H1 (cell line): ENCODE data around the gene FAM241B. TPM values are rescaled to one million over a fixed set of nuclear protein-coding genes. Genes with fewer than 3 reads are reported as not detected.

Source experiments
- CTCF ChIA-PET: fragments of 300-600 bp; sonication (Branson Sonifier 250); formaldehyde crosslinking; loops from one replicate; lab custom pipeline; 2021; ENCODE audit not compliant: partially characterized antibody; lab: Charles Lee
- POLR2A ChIA-PET: fragments of 300-600 bp; sonication (Branson Sonifier 250); formaldehyde crosslinking; loops from one replicate; lab custom pipeline; 2021; ENCODE audit warnings: inconsistent platforms; ENCODE audit not compliant: partially characterized antibody; lab: Charles Lee
- DNase-seq, 2 experiments: peaks; one replicate each; pipeline versions ENCODE4 v3.0.0 to v3.0.0-alpha.2; 2010 to 2022; ENCODE audit warnings: low spot score in 2 of 2, low read depth in 1 of 2, mixed read lengths in 1 of 2
- FAIRE-seq: peaks from 2 replicates; lab custom pipeline; 2011; peaks lifted over from hg19 to GRCh38; lab: Jason Lieb, UNC
- H2AFZ ChIP-seq: 2 replicates; pipeline ENCODE4 v1.8.1; 2012; ENCODE audit warnings: low read length, inconsistent platforms
- H2AK5ac ChIP-seq: 2 replicates; pipeline ENCODE4 v1.6.1; 2013; ENCODE audit warnings: low read depth, low read length
- H2BK120ac ChIP-seq: replicated peaks from 2 replicates; pipeline ENCODE3; 2013; ENCODE audit warnings: low read depth, low read length, inconsistent platforms
- H2BK12ac ChIP-seq: 2 replicates; pipeline ENCODE4 v1.6.1; 2013; ENCODE audit warnings: low read depth, low read length
- H2BK15ac ChIP-seq: 2 replicates; pipeline ENCODE4 v1.6.1; 2013; ENCODE audit warnings: low read length
- H2BK20ac ChIP-seq: 2 replicates; pipeline ENCODE4 v1.6.1; 2013; ENCODE audit warnings: low read length
- H2BK5ac ChIP-seq: 2 replicates; pipeline ENCODE4 v1.6.1; 2013; ENCODE audit warnings: low read depth, low read length
- H3K14ac ChIP-seq: 2 replicates; pipeline ENCODE4 v1.6.1; 2013; ENCODE audit warnings: inconsistent platforms; ENCODE audit not compliant: insufficient read length
- H3K18ac ChIP-seq: 2 replicates; pipeline ENCODE4 v1.6.1; 2013; ENCODE audit warnings: low read length; ENCODE audit errors: extremely low read depth
- H3K23ac ChIP-seq: 2 replicates; pipeline ENCODE4 v1.6.1; 2013; ENCODE audit warnings: inconsistent platforms; ENCODE audit not compliant: insufficient read length
- H3K23me2 ChIP-seq: 2 replicates; pipeline ENCODE4 v1.6.1; 2013; ENCODE audit warnings: low read depth, low read length
- H3K27ac ChIP-seq: 2 replicates; pipeline ENCODE4 v1.6.1; 2011; ENCODE audit warnings: low read depth, low read length, inconsistent platforms
- H3K27me3 ChIP-seq, 4 experiments: replicated peaks in 1 of 4; 1 replicate in 1 of 4; 2 replicates in 3 of 4; pipeline versions ENCODE4 v1.6.1 to v1.8.1; 2011 to 2013; ENCODE audit warnings: low read length in 3 of 4, mild to moderate bottlenecking in 3 of 4, inconsistent platforms in 2 of 4, mixed read lengths in 2 of 4, moderate library complexity in 1 of 4; ENCODE audit not compliant: control insufficient read depth in 3 of 4, insufficient read depth in 3 of 4; ENCODE audit errors: extremely low read depth in 1 of 4
- H3K36me3 ChIP-seq, 4 experiments: 2 replicates each; pipeline versions ENCODE4 v1.6.1 to v1.8.1; 2011 to 2013; ENCODE audit warnings: mild to moderate bottlenecking in 4 of 4, low read length in 3 of 4, moderate library complexity in 2 of 4, control low read depth in 1 of 4, inconsistent platforms in 1 of 4; ENCODE audit not compliant: insufficient read depth in 4 of 4, control insufficient read depth in 2 of 4
- H3K4ac ChIP-seq: replicated peaks from 2 replicates; pipeline ENCODE3; 2013; ENCODE audit warnings: low read length, low read depth, mixed read lengths, inconsistent platforms; ENCODE audit not compliant: insufficient read length
- H3K4me1 ChIP-seq, 4 experiments: replicated peaks in 1 of 4; 1 replicate in 1 of 4; 2 replicates in 3 of 4; pipeline versions ENCODE4 v1.6.1 to v1.8.1; 2011 to 2013; ENCODE audit warnings: low read length in 3 of 4, inconsistent platforms in 2 of 4, mixed read lengths in 1 of 4; ENCODE audit not compliant: insufficient read depth in 4 of 4, control insufficient read depth in 3 of 4
- H3K4me2 ChIP-seq, 2 experiments: 2 replicates each; pipeline versions ENCODE4 v1.6.1 to v1.8.1; 2011 to 2013; ENCODE audit warnings: low read depth in 2 of 2, low read length in 2 of 2, control low read depth in 1 of 2, inconsistent platforms in 1 of 2, mild to moderate bottlenecking in 1 of 2; ENCODE audit not compliant: insufficient read depth in 1 of 2
- H3K4me3 ChIP-seq, 4 experiments: fragments of 200-600, 300-600 bp in 1 of 4; sonication (generic), shearing (Covaris generic), sonication (Bioruptor Twin) in 1 of 4; 2 replicates each; pipeline versions ENCODE4 v1.5.1 to v1.8.1; 2011 to 2016; ENCODE audit warnings: low read length in 4 of 4, low read depth in 3 of 4, control low read depth in 2 of 4, inconsistent platforms in 2 of 4, mild to moderate bottlenecking in 2 of 4, mixed read lengths in 1 of 4, moderate library complexity in 1 of 4; ENCODE audit not compliant: insufficient read depth in 2 of 4; ENCODE audit errors: extremely low read depth in 1 of 4
- H3K56ac ChIP-seq: replicated peaks from 2 replicates; pipeline ENCODE3; 2013; ENCODE audit warnings: low read depth, mild to moderate bottlenecking, mixed read lengths, low read length, inconsistent platforms; ENCODE audit not compliant: insufficient read length
- H3K79me1 ChIP-seq: 2 replicates; pipeline ENCODE4 v1.6.1; 2013; ENCODE audit warnings: low read depth, low read length, control low read depth
- H3K79me2 ChIP-seq, 2 experiments: 2 replicates each; pipeline versions ENCODE4 v1.6.1 to v1.8.1; 2012 to 2013; ENCODE audit warnings: low read length in 2 of 2, mild to moderate bottlenecking in 2 of 2, inconsistent platforms in 1 of 2; ENCODE audit not compliant: insufficient read depth in 2 of 2, control insufficient read depth in 1 of 2
- H3K9ac ChIP-seq, 4 experiments: replicated peaks in 1 of 4; 1 replicate in 1 of 4; 2 replicates in 3 of 4; pipeline versions ENCODE4 v1.6.1 to v1.8.1; 2011 to 2013; ENCODE audit warnings: low read depth in 3 of 4, low read length in 3 of 4, control low read depth in 2 of 4, mild to moderate bottlenecking in 2 of 4, moderate library complexity in 2 of 4, inconsistent platforms in 1 of 4; ENCODE audit errors: extremely low read depth in 1 of 4
- H3K9me3 ChIP-seq, 2 experiments: 2 replicates each; pipeline versions ENCODE4 v1.6.1 to v1.8.1; 2012 to 2013; ENCODE audit warnings: mild to moderate bottlenecking in 2 of 2, moderate library complexity in 2 of 2, control low read depth in 1 of 2, inconsistent platforms in 1 of 2, low read depth in 1 of 2, low read length in 1 of 2, mixed read lengths in 1 of 2; ENCODE audit not compliant: insufficient read depth in 2 of 2
- H4K20me1 ChIP-seq, 2 experiments: replicated peaks in 1 of 2; 2 replicates each; pipeline versions ENCODE3 to v1.8.1; 2011 to 2013; ENCODE audit warnings: inconsistent platforms in 2 of 2, low read length in 2 of 2, mild to moderate bottlenecking in 1 of 2; ENCODE audit not compliant: insufficient read depth in 2 of 2, control insufficient read depth in 1 of 2
- H4K5ac ChIP-seq: 2 replicates; pipeline ENCODE4 v1.6.1; 2013; ENCODE audit warnings: low read length, low read depth, mixed read lengths, inconsistent platforms; ENCODE audit not compliant: insufficient read length
- H4K8ac ChIP-seq: 2 replicates; pipeline ENCODE4 v1.8.0; 2013; ENCODE audit warnings: mild to moderate bottlenecking, moderate library complexity, low read length, inconsistent platforms; ENCODE audit not compliant: insufficient read depth; ENCODE audit errors: extremely low read depth
- H4K91ac ChIP-seq: replicated peaks from 2 replicates; pipeline ENCODE3; 2013; ENCODE audit warnings: low read length, mixed read lengths, inconsistent platforms; ENCODE audit not compliant: insufficient read length
- KDM4A ChIP-seq: IDR thresholded peaks from one replicate; pipeline ENCODE4 v1.7.1; 2012; ENCODE audit warnings: low read depth, mild to moderate bottlenecking, moderate library complexity, low read length, inconsistent platforms; ENCODE audit not compliant: severe bottlenecking
- MAFK ChIP-seq: IDR thresholded peaks from 2 replicates; pipeline ENCODE4 v1.6.1; 2012; ENCODE audit warnings: low read depth, mild to moderate bottlenecking, improper control_type of control experiment, low read length
- WGBS, 2 experiments: shearing (Covaris generic) in 1 of 2; methylation state at CpG; one replicate each; pipeline versions ENCODE4 v1.1.6 to v1.1.7; 2013 to 2015; ENCODE audit warnings: low lambda C conversion rate in 2 of 2, mixed read lengths in 2 of 2, inconsistent platforms in 1 of 2, low coverage in 1 of 2, missing lambda C conversion rate in 1 of 2; ENCODE audit not compliant: insufficient replicate concordance in 2 of 2, insufficient coverage in 1 of 2, insufficient read length in 1 of 2; ENCODE audit errors: extremely low coverage in 1 of 2, missing lambda C conversion rate in 1 of 2; 5-methylcytosine and 5-hydroxymethylcytosine counted together
- polyA plus RNA-seq, 7 experiments: library from polyadenylated mRNA; depleted of rRNA in 3 of 7; stranded (reverse) in 5 of 7; unstranded in 2 of 7; fragments of >200 nt in 5 of 7; fragments of 200-250 nt in 2 of 7; gene quantifications; 1 replicate in 5 of 7; 2 replicates in 1 of 7; 4 replicates in 1 of 7; pipeline versions ENCODE4 v1.2.1 to v1.2.3, GENCODE V29; 2011 to 2013; ENCODE audit warnings: missing spikeins in 2 of 7, mixed read lengths in 2 of 7
- total RNA-seq: library from RNA; stranded (reverse); fragmentation: NEBNext Ultra II Directional; extraction: Animal tissue kit (Norgen Biotek cat#: 25700); gene quantifications from 2 replicates; pipeline ENCODE4 v1.2.1, GENCODE V29; 2021

Gene FAM241B
- total and polyA plus RNA-seq, 2 of the 8 experiments (the other 6 are each of a cell fraction or from before 2014, with no cell fraction given), result 19.3 to 30.1 TPM

DNA sequence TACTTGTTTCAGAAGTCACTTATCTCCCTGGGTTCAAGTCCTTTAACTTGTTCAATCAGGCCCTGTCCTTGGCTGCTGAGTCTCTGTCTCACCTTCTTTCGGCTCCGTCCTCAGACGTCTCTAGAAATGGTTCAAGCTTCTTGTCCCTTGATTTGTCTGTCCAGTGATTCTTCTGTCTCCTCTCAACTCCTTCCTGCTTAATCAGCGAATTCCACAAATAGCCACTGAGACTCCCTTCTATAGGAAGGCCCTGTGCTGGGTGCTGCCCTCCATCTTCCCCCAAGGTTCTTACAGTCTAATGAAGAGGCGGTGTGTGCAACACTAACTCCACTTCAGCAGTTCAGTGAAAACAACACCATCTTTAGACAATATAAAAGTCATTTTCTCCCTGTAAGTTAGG is 12.7 kb downstream of the FAM241B start:
- H3K9me3 ChIP-seq, result no peaks in the 10 kb centered on the region
- H3K4me2 ChIP-seq, result no peak overlapping the region
- no peak overlapping the region for H3K23ac ChIP-seq
- no peak overlapping the region for H2AK5ac ChIP-seq
- H2BK12ac ChIP-seq, result no peak overlapping the region
- ChIA-PET CTCF (interaction anchor here (0.9 to 41.0 kb wide), 7 partner anchors 14 to 157 kb away, joined by 3 to 1374 read pairs (median 578); partner anchors contain the start of gene NEUROG3), POLR2A (interaction anchor here (1.3 kb wide), 1 partner anchor 14 kb away, joined by 3 read pairs; no protein-coding TSS in a partner anchor)
- H3K18ac ChIP-seq, result no peak overlapping the region
- H4K8ac ChIP-seq, result no peak overlapping the region
- no peaks in the 10 kb centered on the region for H3K36me3 ChIP-seq
- H3K79me1 ChIP-seq, result no peaks in the 10 kb centered on the region
- no peak overlapping the region for H4K91ac ChIP-seq
- no peaks in the 10 kb centered on the region for H3K79me2 ChIP-seq
- no peak for FAIRE-seq
- no peaks in the 10 kb centered on the region for H4K20me1 ChIP-seq
- H3K9ac ChIP-seq, result no peak overlapping the region
- H2BK5ac ChIP-seq, result no peak overlapping the region
- H4K5ac ChIP-seq, result no peak overlapping the region
- no peak for DNase-seq
- H2BK20ac ChIP-seq, result no peak overlapping the region
- TF ChIP-seq MAFK, result peak; percentile 43; the same call in 1 of the 2 replicates
- no peak for TF ChIP-seq KDM4A
- no peak overlapping the region for H2BK120ac ChIP-seq
- 82% methylated on average over 5 of the region's 5 CpGs; no CpG with 5 or more reads in 1 of the 2 experiments for WGBS, 2 experiments
- no peak overlapping the region for H2BK15ac ChIP-seq
- H3K27me3 ChIP-seq, result no peaks in the 10 kb centered on the region; a peak in 2 of 7 replicates
- peaks cover 0 to 6% (median 4%) of the 10 kb centered on the region in 4 experiments; a peak in 4 of 7 replicates for H3K4me1 ChIP-seq
- no peak overlapping the region for H3K4ac ChIP-seq
- H2AFZ ChIP-seq, result no peak overlapping the region
- no peak overlapping the region for H3K4me3 ChIP-seq
- no peak overlapping the region for H3K56ac ChIP-seq
- no peaks in the 10 kb centered on the region for H3K23me2 ChIP-seq
- H3K14ac ChIP-seq, result no peak overlapping the region
- no peak overlapping the region for H3K27ac ChIP-seq
